ENCODE results near the gene GABBR2.

Gene GABBR2

GRCh38 chr9:98241357-98242300, 467.1 kb downstream of the GABBR2 start:
- no peak for DNase-seq (ENCODE audit: low read depth in 4 of 4, low spot score in 1 of 4)

DNA sequence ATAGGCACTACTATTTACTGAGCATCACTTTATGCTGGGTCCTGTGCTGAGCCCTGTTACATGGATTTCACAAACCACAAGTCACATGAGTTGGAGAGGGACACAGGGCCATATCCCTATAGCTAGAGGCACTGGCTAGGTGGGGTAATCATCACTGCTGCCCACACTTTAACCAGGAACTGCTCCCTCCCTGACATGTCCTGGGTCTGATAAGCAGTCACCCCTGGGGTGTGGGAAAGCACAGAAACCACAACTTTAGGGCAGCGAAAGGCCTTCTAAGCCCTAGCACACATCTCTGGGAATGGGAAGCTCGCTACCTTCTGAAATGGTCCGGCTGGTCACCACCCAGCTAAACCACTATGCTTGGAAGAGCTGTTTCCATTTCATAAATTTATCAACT, 468.3 kb downstream of the GABBR2 start:
- DNase-seq (ENCODE audit: low read depth in 4 of 4, low spot score in 1 of 4) = no peak
